ENCODE results near the gene LY6G5C.

DNA sequence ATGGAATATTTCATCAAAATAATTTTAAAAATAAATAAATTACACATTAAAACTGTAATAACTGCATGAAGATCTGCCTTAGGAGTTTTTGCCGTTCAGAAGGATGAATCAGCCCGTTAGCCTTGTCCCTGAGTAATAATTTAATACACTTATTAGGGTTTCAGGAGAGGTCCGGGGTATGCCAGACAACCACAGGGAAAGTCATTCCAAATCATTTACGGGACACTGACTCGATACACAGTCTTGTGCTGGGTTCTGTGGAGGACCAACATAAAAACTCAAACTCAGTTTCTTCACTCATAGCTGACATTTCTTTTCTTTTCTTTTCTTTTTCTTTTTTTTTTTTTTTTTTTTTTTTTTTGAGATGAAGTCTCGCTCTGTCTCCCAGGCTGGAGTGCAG, 25.1 kb upstream of the LY6G5C start:
- TF ChIP-seq EZH2phosphoT487 (IDR thresholded peaks at IDR 0.05; ENCODE audit: insufficient read depth, low read depth) (no peak), EZH2 (IDR thresholded peaks at IDR 0.05; ENCODE audit: insufficient read depth, poor library complexity, severe bottlenecking) (no peak)
